Measurements from ENCODE around the gene SMOC1. TPM values are rescaled to one million over a fixed set of nuclear protein-coding genes. Genes with fewer than 3 reads are reported as not detected.

The SMOC1 gene
- total and polyA plus RNA-seq, 2 of the 8 experiments (the other 6 are each of a cell fraction or from before 2014, with no cell fraction given), result 1.6 to 2.4 TPM

GRCh38 chr14:69951935-69952334 lies 72.7 kb downstream of the SMOC1 start:
- no peaks in the 10 kb centered on the region; a peak in 1 of 7 replicates for H3K4me1 ChIP-seq (replicated peaks in 1 of 4; ENCODE audit: control insufficient read depth in 3 of 4, insufficient read depth in 4 of 4, low read length in 3 of 4)
- H3K79me1 ChIP-seq (ENCODE audit: low read depth, low read length), result no peaks in the 10 kb centered on the region
- no peak overlapping the region for H3K4me2 ChIP-seq (ENCODE audit: insufficient read depth in 1 of 2, low read depth in 2 of 2, low read length in 2 of 2)
- POLR2A ChIA-PET (ENCODE audit: partially characterized antibody), result no interaction called here
- H3K27ac ChIP-seq (ENCODE audit: low read depth, low read length), result no peak overlapping the region
- no peaks in the 10 kb centered on the region for H3K23me2 ChIP-seq (ENCODE audit: low read depth, low read length)
- H3K36me3 ChIP-seq (ENCODE audit: control insufficient read depth in 2 of 4, insufficient read depth in 4 of 4, low read length in 3 of 4), result no peaks in the 10 kb centered on the region
- no peak overlapping the region for H4K5ac ChIP-seq (ENCODE audit: insufficient read length, low read depth, low read length)
- no peaks in the 10 kb centered on the region for H3K9me3 ChIP-seq (ENCODE audit: insufficient read depth in 2 of 2, low read depth in 1 of 2, low read length in 1 of 2)
- 88% methylated on average over 9 of the region's 9 CpGs; no CpG with 5 or more reads in 1 of the 2 experiments for WGBS, 2 experiments (ENCODE audit: extremely low coverage in 1 of 2, insufficient coverage in 1 of 2, insufficient read length in 1 of 2, insufficient replicate concordance in 2 of 2, low coverage in 1 of 2, low lambda C conversion rate in 2 of 2, missing lambda C conversion rate in 1 of 2)
- TF ChIP-seq SP4 (IDR thresholded peaks at IDR 0.05; ENCODE audit: low read length), result no peak
- no peak for TF ChIP-seq RBBP5 (IDR thresholded peaks at IDR 0.05; ENCODE audit: borderline replicate concordance, low read depth, low read length)
- TF ChIP-seq MAFK (IDR thresholded peaks at IDR 0.05; ENCODE audit: low read depth, low read length), result no peak
- no peak for TF ChIP-seq KDM5A (IDR thresholded peaks at IDR 0.05; ENCODE audit: low read length)
- TF ChIP-seq GTF2F1 (IDR thresholded peaks at IDR 0.05; ENCODE audit: borderline replicate concordance, low read depth, low read length), result no peak
- no peak for TF ChIP-seq POU5F1 (IDR thresholded peaks at IDR 0.05; ENCODE audit: low read depth, low read length)
- no peak overlapping the region for H2BK20ac ChIP-seq (ENCODE audit: low read length)
- DNase-seq (ENCODE audit: low read depth in 1 of 2, low spot score in 2 of 2) (no peak), FAIRE-seq (no peak)
- no peaks in the 10 kb centered on the region for H3K79me2 ChIP-seq (ENCODE audit: control insufficient read depth in 1 of 2, insufficient read depth in 2 of 2, low read length in 2 of 2)
- no peaks in the 10 kb centered on the region for H4K20me1 ChIP-seq (replicated peaks in 1 of 2; ENCODE audit: control insufficient read depth in 1 of 2, insufficient read depth in 2 of 2, low read length in 2 of 2)
- no peak overlapping the region for H2AFZ ChIP-seq (ENCODE audit: low read length)
- H3K18ac ChIP-seq (ENCODE audit: extremely low read depth, low read length), result no peak overlapping the region
- H2BK120ac ChIP-seq (replicated peaks; ENCODE audit: low read depth, low read length), result no peak overlapping the region
- H3K27me3 ChIP-seq (replicated peaks in 1 of 4; ENCODE audit: control insufficient read depth in 3 of 4, extremely low read depth in 1 of 4, insufficient read depth in 3 of 4, low read length in 3 of 4), result no peaks in the 10 kb centered on the region
- no peak overlapping the region for H2BK15ac ChIP-seq (ENCODE audit: low read length)
- no peak overlapping the region for H2BK12ac ChIP-seq (ENCODE audit: low read depth, low read length)
- H4K91ac ChIP-seq (replicated peaks; ENCODE audit: insufficient read length, low read length), result no peak overlapping the region
- H3K56ac ChIP-seq (replicated peaks; ENCODE audit: insufficient read length, low read depth, low read length), result no peak overlapping the region
- no peak overlapping the region for H3K14ac ChIP-seq (ENCODE audit: insufficient read length)
- no peak overlapping the region for H3K4ac ChIP-seq (replicated peaks; ENCODE audit: insufficient read length, low read depth, low read length)
- H2BK5ac ChIP-seq (ENCODE audit: low read depth, low read length), result no peak overlapping the region
- no peak overlapping the region for H4K8ac ChIP-seq (ENCODE audit: extremely low read depth, insufficient read depth, low read length)
- CTCF ChIA-PET (ENCODE audit: partially characterized antibody), result interaction anchor here (1.5 to 2.0 kb wide), 2 partner anchors 20 to 65 kb away, joined by 3 to 8 read pairs; no protein-coding TSS in a partner anchor
- H3K23ac ChIP-seq (ENCODE audit: insufficient read length), result no peak overlapping the region
- no peak overlapping the region for H2AK5ac ChIP-seq (ENCODE audit: low read depth, low read length)
- H3K9ac ChIP-seq (replicated peaks in 1 of 4; ENCODE audit: extremely low read depth in 1 of 4, low read depth in 3 of 4, low read length in 3 of 4), result no peak overlapping the region
- H3K4me3 ChIP-seq (ENCODE audit: extremely low read depth in 1 of 4, insufficient read depth in 2 of 4, low read depth in 3 of 4, low read length in 4 of 4), result no peak overlapping the region

Data from H1 (cell line).